OCI-LY1 (cell line): ENCODE measurements around the gene EXOSC7.

ENCODE experiments used
- EZH2 ChIP-seq: fragments of 200-600 bp; sonication (generic), shearing (Covaris generic); IDR thresholded peaks from 2 replicates; pipeline ENCODE4 v1.8.0; 2017; ENCODE audit warnings: borderline replicate concordance, mixed run types, mild to moderate bottlenecking, antibody characterized with exemption, low read length, moderate library complexity, mixed read lengths
- TF ChIP-seq, protein P1 (sequence below): fragments of 200-600 bp; sonication (generic), shearing (Covaris generic); IDR thresholded peaks from 2 replicates; pipeline ENCODE4 v1.5.1; 2017; ENCODE audit warnings: mild to moderate bottlenecking, antibody characterized with exemption, low read length, moderate library complexity, mixed read lengths

GRCh38 chr3:44981751-44982150 is 5.7 kb downstream of the EXOSC7 start:
- TF ChIP-seq, protein P1, sequence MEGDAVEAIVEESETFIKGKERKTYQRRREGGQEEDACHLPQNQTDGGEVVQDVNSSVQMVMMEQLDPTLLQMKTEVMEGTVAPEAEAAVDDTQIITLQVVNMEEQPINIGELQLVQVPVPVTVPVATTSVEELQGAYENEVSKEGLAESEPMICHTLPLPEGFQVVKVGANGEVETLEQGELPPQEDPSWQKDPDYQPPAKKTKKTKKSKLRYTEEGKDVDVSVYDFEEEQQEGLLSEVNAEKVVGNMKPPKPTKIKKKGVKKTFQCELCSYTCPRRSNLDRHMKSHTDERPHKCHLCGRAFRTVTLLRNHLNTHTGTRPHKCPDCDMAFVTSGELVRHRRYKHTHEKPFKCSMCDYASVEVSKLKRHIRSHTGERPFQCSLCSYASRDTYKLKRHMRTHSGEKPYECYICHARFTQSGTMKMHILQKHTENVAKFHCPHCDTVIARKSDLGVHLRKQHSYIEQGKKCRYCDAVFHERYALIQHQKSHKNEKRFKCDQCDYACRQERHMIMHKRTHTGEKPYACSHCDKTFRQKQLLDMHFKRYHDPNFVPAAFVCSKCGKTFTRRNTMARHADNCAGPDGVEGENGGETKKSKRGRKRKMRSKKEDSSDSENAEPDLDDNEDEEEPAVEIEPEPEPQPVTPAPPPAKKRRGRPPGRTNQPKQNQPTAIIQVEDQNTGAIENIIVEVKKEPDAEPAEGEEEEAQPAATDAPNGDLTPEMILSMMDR: no peak
- TF ChIP-seq EZH2: no peak
